GM12874 (cell line): ENCODE data around the gene KLHDC10.
A peak's percentile ranks its signal among the peaks of the same experiment; 100 is the strongest.

Experiments used
- TF ChIP-seq, protein P1 (sequence below): IDR thresholded peaks from 2 replicates; pipeline ENCODE4 v1.5.1; 2011; ENCODE audit warnings: low read depth, mild to moderate bottlenecking, control low read depth, low read length, moderate library complexity; ENCODE audit not compliant: insufficient read depth

The KLHDC10 gene

GRCh38 chr7:130153211-130153908 is 83.0 kb downstream of the KLHDC10 start:
- TF ChIP-seq, protein P1, sequence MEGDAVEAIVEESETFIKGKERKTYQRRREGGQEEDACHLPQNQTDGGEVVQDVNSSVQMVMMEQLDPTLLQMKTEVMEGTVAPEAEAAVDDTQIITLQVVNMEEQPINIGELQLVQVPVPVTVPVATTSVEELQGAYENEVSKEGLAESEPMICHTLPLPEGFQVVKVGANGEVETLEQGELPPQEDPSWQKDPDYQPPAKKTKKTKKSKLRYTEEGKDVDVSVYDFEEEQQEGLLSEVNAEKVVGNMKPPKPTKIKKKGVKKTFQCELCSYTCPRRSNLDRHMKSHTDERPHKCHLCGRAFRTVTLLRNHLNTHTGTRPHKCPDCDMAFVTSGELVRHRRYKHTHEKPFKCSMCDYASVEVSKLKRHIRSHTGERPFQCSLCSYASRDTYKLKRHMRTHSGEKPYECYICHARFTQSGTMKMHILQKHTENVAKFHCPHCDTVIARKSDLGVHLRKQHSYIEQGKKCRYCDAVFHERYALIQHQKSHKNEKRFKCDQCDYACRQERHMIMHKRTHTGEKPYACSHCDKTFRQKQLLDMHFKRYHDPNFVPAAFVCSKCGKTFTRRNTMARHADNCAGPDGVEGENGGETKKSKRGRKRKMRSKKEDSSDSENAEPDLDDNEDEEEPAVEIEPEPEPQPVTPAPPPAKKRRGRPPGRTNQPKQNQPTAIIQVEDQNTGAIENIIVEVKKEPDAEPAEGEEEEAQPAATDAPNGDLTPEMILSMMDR: no peak

- TF ChIP-seq, protein P1: no peak
These were observed 83.8 kb downstream of the KLHDC10 start for GRCh38 chr7:130154131-130154500.

- TF ChIP-seq, protein P1: 0 out of 2 replicates have a peak, but pooled peaks have one; percentile 16
These were observed 84.4 kb downstream of the KLHDC10 start for GRCh38 chr7:130154501-130155317.

DNA sequence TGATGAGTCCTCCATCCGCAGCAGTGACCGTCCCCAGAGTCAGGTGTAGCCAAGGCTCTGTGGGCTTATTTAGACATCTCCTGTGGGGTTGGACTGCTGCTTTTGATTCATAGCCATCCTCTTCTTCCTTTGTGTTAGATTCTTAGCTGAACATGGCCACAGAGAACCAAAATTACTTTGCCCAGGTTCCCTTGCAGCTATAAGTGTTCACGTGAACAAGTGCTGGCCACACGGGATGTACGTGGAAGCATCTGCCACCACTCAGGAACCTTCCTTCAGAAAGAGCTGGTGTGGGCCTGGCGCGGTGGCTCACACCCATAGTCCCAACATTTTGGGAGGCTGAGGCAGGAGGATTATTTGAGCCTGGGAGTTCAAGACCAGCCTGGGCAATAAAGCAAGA is 85.8 kb downstream of the KLHDC10 start:
- TF ChIP-seq, protein P1: no peak

GRCh38 chr7:130157700-130158099 is 87.4 kb downstream of the KLHDC10 start:
- TF ChIP-seq, protein P1: no peak

- TF ChIP-seq, protein P1: no peak
These were observed 89.7 kb downstream of the KLHDC10 start for GRCh38 chr7:130160023-130160422.

- TF ChIP-seq, protein P1: no peak
These were observed 90.1 kb downstream of the KLHDC10 start for GRCh38 chr7:130160455-130160854.
